GM12892 (cell line): ENCODE data around the gene ADGRG6.

ENCODE experiments used
- POLR2A ChIP-seq: IDR thresholded peaks from 2 replicates; pipeline ENCODE4 v1.6.1; 2011; ENCODE audit warnings: low read depth, low read length, control low read depth
- POLR2AphosphoS5 ChIP-seq: IDR thresholded peaks from 2 replicates; pipeline ENCODE4 v1.6.1; 2011; ENCODE audit warnings: low read depth, low read length, control low read depth
- TAF1 ChIP-seq: IDR thresholded peaks from 2 replicates; pipeline ENCODE4 v1.6.1; 2011; ENCODE audit warnings: low read depth, mild to moderate bottlenecking, control low read depth, low read length, borderline replicate concordance

- TF ChIP-seq POLR2A, result no peak
- TF ChIP-seq POLR2AphosphoS5, result no peak
- no peak for TF ChIP-seq TAF1
Observed at GRCh38 chr6:142265476-142265875, 36.3 kb upstream of the ADGRG6 start.
